NOMO-1 treated with DMSO at 0.1 percent for 48 hours (cell line): Measurements from ENCODE around the gene PTPRT.

ENCODE experiments used
- DNase-seq: peaks from one replicate; lab custom pipeline; 2025; ENCODE audit not compliant: unreplicated experiment; lab: John Stamatoyannopoulos, UW

The PTPRT gene

GRCh38 chr20:42646250-42646649, 543.5 kb downstream of the PTPRT start:
- DNase-seq, result no peak

- no peak for DNase-seq
These were observed 547.8 kb downstream of the PTPRT start for GRCh38 chr20:42641886-42642285.

GRCh38 chr20:42639140-42639539, 550.6 kb downstream of the PTPRT start:
- no peak for DNase-seq

GRCh38 chr20:42635699-42636411, 553.9 kb downstream of the PTPRT start:
- DNase-seq, result no peak

GRCh38 chr20:42634156-42634555, 555.5 kb downstream of the PTPRT start:
- DNase-seq, result no peak

GRCh38 chr20:42628683-42629082, 561.0 kb downstream of the PTPRT start:
- no peak for DNase-seq

GRCh38 chr20:42613076-42613475, 576.6 kb downstream of the PTPRT start:
- DNase-seq, result no peak

- DNase-seq, result no peak
These were observed 577.5 kb downstream of the PTPRT start for GRCh38 chr20:42611889-42612837.

- DNase-seq, result no peak
These were observed 578.3 kb downstream of the PTPRT start for GRCh38 chr20:42611423-42611822.

- no peak for DNase-seq
These were observed 579.6 kb downstream of the PTPRT start for GRCh38 chr20:42610070-42610469.

GRCh38 chr20:42609618-42610017, 580.1 kb downstream of the PTPRT start:
- DNase-seq, result no peak

- no peak for DNase-seq
These were observed 584.4 kb downstream of the PTPRT start for GRCh38 chr20:42604998-42605956.

GRCh38 chr20:42603655-42604054, 586.1 kb downstream of the PTPRT start:
- no peak for DNase-seq

- no peak for DNase-seq
These were observed 591.1 kb downstream of the PTPRT start for GRCh38 chr20:42598581-42598980.

GRCh38 chr20:42595625-42596024, 594.1 kb downstream of the PTPRT start:
- DNase-seq, result no peak

GRCh38 chr20:42594659-42595058, 595.0 kb downstream of the PTPRT start:
- DNase-seq, result no peak

GRCh38 chr20:42594011-42594410, 595.7 kb downstream of the PTPRT start:
- no peak for DNase-seq

- no peak for DNase-seq
These were observed 599.6 kb downstream of the PTPRT start for GRCh38 chr20:42589976-42590639.

GRCh38 chr20:42588847-42589246, 600.9 kb downstream of the PTPRT start:
- no peak for DNase-seq

GRCh38 chr20:42587427-42587826, 602.3 kb downstream of the PTPRT start:
- DNase-seq, result no peak
